ENCODE measurements around the gene GNAQ.
A peak's percentile ranks its signal among the peaks of the same experiment; 100 is the strongest.
"Not testable (repeated sequence)": the region's sequence is repeated elsewhere in the genome, so short reads cannot be mapped to it uniquely, and the experiment has no call there.

Gene GNAQ

DNA sequence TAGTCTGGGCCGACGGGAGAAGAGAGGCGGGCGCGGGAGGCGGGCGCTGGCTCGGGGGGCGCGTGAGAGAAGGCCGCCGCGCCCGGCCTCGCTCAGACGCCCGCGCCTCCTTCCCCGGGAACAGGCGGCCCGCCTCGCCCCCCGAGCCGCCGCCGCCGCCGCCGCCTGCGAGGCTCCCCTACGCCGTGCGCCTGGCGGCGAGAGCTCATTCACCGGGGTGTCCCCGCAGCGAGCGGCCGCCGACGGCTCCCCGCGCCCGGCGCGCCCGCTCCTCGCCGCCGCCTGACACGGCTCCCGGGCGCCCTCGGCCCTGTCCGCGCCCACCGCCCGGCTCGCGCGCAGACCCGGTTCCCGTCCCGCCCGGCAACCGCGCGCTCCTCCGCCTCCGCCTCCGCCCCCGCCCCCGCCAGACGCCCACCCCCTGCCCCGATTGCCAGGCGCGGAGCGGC lies at the start of gene GNAQ:
Gene GNAQ, minus strand, starts transcription at position 368 of the 449 bp plus-strand sequence. CDS start 576 bp downstream, outside the sequence.
- DNase-seq, result peak in 1 of 4 experiments; percentile 53

DNA sequence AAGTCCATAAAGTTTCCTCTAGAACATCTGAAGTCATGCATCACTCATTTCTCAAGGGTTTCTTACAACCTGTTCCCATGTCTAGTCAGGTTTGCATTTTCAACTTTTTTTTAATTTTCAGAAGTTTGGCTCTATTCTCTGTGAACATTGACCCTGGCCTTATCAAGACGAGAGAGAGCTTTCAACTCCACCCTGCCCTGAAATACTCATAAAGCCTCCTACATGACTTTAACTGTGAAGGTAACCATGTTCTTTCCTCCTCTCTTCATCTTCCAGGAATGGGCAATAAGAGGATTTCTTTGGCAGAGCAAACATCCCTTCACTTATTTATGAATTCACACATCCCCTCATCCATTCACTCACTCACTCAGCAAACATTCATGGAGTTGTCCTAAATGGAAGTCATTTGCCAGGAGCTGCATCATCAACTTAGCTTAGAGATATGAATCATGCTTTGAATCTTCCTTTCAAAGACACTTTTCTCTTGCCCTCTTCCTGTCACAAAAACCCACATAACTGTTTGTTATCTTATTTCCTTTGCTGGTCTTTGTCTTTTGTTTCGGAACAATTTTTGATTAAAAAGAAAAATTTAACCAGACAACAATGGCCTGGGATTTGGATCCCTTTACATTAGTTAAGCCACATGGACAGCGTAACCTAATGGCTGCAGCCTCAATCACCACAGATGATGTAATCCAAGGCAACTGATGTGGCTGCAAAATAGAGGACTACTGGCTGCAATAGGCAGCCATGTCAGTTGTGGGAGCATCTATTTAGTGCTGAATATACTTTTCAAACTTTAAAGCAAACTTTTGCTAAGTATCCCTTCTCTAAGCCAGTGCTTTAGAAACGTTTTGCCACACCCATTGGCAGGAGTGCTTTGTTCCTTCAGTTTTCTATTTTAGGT lies 43.0 kb upstream of the GNAQ start:
- no peak for DNase-seq

DNA sequence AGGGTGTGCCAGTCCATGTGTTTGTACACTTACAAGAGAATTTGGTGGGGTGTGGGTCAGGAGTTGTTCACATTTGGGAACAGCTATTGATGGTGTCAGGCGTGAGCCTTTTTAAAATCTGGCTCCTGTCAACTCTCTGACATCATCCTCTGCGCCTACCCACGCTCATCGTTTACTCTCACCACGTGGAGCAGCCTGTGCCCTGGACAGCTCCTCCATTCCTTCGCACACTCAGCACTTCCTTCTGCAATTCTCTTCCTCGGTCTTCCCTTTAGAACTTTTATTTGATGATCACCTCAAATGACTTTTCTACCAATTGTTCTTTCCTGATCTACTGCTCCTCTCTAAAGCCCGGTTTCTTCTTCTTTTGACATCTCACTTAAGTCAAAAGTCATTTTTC lies 42.1 kb upstream of the GNAQ start:
- no peak for DNase-seq

DNA sequence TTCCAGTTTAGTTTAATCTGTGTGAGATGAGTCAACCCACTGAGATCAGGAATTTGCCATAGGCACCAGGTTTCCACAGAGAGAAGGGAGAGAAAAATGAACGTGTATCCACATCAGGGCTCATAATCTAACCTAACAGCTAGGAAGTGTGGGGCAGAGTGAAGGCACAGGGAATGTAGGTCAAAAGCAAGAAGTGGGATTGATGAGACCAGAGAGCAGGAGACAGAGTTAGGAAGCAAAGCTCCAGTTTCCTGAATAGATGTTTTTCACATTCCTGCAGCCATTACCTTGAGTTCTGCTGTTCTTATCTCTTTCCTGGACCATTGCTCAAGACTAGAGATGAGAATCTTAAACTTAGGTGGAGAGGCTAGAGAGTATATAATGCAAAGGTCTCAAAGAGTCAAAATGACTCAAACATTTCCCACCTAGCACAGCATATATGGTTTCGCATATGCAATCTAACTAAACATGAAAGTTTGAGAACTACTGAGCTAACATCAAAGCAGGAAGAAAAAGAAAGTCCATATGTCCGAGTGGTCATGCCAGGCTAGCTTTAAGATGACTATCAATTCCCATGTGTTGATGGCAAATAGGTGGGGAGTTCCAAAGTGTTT lies 41.1 kb upstream of the GNAQ start:
- DNase-seq, result no peak

DNA sequence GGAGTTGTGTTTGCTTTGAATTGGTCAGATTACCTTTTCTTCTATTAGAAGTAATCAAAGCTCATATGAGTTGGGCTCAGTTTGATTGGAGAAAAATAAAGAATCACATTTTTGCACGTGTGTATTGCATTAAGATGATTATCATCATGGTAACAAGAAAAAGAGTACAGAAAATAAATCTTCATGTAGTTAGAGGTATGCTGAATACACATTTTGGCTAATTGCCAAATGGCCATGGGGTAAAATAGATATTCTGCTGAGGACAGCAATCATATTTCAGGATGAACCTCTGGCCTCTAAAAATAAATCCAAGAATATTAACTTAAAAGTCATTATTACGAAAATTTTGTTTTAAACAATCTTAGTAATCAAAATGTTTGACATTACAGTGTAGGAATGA lies 38.9 kb upstream of the GNAQ start:
- DNase-seq, result no peak

DNA sequence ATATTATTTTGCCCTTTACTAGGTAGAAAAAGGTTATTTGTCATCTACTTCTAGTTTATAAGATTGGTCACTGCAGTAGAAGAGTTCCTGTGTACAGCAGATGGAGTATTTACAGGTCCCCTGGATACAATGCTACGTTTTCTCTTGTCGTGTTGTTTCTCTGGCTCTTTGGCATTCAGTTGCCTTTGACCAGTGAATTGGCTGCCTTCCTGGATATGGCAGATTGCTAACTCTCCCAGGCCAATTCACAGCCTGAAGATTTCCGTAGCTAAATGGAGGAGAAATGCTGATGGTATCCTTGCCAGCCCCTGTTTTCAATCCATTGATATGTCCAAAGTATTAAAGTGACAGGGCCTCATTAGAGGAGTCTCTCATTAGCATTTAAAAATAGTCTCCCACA lies 32.5 kb upstream of the GNAQ start:
- no peak for DNase-seq

DNA sequence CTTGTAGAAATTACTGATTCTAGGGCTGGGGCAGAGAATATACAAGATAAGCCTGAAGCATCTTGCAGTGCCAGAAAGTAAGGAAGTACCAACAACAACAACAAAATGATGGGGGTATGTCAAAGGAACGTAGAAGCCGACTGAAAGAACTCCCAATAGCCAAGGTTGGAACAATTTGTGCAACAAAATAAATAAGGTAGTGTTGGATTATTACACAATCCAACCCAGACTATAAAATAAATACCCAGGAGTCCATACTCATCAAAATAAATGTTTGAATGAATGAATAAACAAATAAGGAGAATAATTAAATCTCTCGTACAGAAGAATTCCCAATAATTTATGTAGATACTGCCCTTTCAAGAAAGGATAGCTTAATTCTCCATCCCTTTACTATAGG lies 31.1 kb upstream of the GNAQ start:
- no peak for DNase-seq

DNA sequence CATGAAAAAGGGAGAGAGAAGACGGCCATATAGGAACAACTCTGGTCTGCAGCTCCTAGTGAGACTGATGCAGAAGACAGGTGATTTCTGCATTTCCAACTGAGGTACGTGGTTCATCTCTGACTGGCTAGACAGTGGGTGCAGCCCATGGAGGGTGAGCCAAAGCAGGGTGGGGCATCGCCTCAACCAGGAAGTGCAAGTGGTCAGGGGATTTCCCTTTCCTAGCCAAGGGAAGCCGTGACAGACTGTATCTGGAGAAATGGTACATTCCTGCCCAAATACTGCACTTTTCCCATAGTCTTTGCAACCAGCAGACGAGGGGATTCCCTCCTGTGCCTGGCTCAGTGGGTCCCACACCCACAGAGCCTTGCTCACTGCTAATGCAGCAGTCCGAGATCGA lies 22.6 kb upstream of the GNAQ start:
- not testable (repeated sequence) for DNase-seq

DNA sequence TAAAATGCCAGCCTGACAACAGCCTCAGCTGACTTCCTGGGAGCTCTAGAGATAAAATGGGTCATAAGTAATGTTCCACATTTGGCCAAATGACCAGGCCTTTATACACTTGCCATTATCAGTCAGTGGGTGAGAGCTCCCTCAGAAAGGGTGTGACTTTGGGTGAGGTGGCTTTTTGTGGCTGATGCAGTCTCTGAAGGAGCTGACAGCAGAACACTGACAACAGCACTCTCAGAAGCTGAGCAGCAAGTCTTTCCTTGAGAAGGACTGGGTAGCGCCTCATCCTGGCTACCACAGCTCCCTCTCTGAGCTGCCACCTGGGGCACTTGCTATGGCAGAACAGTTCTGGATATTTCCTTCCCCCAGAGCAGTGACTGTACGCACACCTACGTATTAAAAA lies 22.0 kb upstream of the GNAQ start:
- DNase-seq, result no peak

DNA sequence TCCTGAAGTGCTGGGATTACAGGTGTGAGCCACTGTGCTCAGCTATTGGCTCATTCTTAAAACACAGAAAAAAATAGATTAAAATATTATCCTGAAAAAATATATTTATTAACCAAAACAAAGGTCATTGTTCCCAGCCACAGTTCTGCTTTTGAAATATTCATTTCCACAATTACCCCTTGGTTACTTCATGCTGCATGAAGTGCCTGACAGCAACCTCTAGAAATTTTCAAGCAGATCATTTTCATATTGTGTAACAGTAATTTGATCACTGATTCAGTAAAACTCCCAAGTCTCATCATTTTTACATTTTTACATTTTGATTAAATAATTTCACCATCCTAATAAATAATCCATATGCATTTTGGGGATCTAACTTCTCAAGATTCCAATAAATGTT lies 18.8 kb upstream of the GNAQ start:
- no peak for DNase-seq

DNA sequence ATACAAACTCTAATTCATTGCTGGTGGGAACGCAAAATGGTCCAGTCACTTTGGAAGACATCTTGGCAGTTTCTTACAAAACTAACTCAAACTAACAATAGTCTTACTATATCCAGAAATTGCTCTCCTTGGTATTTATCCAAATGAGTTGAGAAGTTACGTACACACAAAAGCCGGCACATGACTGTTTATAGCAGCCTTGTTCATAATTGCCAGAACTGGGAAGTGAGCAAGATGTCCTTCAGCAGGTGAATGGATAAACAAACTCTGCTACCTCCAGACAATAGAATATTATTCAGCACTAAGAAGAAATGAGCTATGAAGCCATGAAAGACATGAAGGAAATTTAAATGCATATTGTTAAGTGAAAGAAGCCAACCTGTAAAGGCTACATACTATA lies 17.9 kb upstream of the GNAQ start:
- no peak for DNase-seq

DNA sequence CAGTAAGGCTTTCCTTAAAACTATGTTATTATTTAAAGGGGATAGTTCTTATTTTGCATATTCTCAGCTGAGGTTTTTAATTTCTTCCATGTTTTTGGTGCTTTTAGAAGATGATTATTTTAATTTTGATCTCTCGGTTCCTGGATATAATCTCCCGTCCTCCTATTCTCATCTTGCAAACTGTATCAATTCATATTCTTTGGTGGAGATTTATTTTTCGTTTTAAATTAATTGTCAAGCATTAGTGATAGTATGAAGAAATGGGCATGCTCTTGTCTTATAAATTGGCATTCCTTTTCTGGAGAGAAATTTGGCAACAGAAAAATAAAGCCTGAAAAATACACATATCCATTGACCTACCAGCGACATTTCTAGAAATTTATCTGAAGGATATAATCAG lies 15.5 kb upstream of the GNAQ start:
- no peak for DNase-seq

DNA sequence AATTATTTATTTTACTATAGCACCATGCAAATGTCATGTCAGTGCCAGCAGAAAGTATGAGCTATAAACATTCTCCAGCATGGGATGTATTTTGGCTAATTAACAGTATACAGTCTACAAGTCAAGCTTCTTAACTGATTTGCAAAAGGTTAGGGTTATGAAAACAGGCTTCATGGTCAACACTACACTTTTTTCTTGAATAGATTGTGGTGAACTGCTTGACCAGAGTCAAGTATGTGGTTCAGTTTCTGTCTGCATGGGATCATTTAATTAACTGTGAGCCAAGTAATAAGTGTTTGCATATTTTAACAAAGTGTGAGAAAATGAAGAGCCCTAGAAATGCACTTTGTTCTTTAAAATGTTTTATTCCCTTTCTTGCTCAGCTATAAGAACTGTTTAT lies 14.5 kb upstream of the GNAQ start:
- no peak for DNase-seq

DNA sequence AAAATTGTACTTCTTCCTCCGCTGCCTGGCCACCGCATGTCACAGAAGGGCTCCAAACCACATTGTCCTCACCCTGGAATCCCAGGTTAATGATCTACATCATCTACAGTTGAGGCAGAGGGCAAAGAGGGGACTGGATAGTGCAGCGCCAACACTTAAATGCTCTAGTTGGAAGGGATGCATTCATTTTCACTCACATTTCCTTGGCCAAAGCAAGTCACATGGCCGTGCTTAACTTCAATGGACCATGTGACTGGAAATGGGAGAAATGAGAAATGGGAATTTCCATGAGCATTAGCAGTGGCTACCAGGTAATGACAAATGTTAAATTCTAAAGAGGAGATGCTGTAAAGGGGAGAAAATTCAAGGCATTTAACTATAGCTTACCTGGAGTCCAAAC lies 13.3 kb upstream of the GNAQ start:
- no peak for DNase-seq

DNA sequence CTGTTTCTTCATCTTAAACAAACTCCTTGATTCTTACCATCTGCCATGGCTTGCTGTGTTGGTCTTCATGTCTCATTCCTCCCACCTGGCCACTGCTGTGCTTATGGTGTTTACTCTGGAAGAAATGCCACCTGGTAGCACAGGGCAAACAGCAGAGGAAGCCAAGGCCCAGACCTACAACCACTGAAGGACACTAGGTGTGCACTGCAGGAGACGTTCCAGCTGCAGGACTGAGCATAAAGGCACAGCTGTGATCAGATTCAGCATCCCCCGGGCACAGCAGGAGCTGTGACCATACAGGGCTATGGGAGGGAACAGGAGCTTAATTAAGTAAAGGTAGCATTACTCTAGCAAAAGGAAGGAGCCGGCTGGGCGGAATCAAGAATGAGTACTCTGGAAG lies 12.6 kb upstream of the GNAQ start:
- no peak for DNase-seq

DNA sequence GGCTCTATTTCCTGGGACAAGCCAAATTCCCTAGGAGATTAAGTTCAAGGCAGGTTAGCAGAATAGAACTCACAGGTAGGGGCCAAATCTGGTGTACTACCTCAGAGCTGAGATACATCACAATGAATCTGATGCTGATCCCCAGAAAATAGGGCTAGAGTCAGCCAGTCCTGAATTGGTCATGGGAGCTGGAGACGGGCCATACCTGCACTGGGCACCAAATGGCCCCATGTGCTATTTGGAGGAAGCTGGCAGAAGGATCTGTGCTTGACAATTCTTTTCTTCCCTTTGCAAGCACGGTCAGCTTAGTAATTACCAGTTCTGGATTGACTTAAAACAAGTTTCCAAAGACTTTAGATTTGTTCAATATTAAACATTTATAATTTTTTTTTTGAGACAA lies 10.4 kb upstream of the GNAQ start:
- DNase-seq, result no peak

DNA sequence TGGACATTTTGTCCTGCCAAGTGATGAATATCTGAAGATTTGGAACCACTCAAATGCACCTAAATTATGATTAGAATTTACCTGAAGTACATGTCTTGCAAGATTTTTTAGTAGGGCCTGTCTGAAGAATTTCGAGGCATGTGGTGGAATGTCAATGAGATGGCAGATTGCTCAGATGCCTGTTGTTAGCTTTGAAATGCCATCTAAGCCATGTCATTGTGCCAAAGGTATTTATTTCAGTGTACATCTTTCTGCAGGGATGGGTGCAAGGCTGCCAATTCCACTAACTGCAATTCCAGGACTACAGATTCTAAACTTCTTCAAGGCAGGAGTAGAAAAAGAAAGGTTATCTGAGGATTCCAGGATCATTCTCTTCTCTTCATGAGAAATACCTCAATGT lies 9.1 kb upstream of the GNAQ start:
- no peak for DNase-seq

DNA sequence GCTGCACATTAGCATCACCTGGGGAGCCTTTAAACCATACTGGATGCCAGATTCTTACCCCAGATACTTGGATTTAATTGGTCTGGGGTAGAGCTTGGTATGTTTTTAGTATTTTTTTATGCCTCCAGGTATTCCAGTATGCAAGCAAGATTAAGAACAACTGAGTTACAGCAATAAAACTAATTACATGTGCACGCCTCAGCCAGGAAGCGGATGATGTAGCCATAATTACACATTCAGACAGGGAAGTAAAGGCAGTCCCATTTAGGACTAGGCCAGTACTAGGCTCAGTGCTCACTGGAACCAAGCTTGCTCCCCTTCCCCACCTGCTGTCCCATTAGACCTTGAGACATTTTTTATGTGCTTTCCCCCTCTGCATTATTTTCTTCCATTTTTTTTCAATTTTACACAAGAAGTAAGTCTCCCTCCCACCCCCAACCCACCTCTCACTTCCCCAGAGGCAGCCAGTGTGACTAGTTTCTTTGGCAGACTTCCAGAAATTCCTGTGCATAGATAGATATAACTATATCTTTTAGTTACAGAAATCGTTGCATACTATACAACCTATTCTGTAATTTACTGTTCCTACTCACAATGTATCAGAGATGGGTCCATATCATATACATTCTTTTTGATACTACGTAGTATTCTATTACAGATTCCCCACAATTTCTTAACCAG lies 7.1 kb upstream of the GNAQ start:
- no peak for DNase-seq

DNA sequence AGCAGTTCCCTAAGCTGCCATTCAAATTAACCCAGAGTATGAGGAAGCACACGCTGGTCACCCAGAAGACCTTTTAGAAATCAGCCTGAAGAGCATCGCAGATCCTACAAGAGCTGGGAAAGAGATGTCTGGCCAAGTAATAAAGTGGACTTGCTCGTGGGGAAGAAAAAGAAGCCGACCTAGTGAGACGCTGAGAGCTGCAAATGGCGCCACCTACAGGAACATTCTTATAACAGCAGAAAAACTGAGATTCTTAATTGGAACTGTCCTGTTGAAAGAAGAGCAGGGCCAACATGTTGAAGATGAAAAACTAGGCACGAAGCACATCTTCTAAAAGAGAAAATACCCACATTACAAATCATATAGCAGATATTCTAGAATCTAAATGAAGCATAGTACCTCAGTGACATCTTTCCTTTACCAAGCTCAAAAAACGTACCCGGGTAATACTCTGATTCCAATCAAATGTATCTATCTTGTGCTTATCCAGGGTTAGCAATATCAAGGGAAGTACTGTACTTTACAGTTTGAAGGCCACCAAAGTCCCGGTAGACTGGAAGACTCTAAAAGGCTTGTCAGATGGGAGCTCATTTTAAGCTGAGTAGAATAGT lies 3.9 kb upstream of the GNAQ start:
- DNase-seq, result peak in 2 of 4 experiments; percentile 5 to 10

DNA sequence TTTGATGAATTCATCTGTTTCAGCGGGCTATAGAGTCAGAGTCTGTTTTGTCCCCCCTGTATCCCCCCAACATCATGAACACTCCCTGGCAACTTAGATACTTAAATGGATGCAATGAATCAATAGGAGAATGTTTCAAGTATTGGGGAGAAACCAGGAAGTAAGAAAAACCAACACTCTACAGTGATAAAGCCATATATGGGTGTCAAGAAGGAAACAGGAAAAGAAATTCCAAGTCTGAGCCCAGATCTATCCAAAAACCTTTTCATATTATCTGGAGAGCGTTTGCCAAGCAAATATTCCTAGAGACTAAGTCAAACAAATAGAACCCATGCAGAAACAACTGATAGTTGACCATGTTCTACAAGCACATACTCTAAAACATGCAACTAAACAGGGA lies 2.3 kb upstream of the GNAQ start:
- DNase-seq, result no peak

DNA sequence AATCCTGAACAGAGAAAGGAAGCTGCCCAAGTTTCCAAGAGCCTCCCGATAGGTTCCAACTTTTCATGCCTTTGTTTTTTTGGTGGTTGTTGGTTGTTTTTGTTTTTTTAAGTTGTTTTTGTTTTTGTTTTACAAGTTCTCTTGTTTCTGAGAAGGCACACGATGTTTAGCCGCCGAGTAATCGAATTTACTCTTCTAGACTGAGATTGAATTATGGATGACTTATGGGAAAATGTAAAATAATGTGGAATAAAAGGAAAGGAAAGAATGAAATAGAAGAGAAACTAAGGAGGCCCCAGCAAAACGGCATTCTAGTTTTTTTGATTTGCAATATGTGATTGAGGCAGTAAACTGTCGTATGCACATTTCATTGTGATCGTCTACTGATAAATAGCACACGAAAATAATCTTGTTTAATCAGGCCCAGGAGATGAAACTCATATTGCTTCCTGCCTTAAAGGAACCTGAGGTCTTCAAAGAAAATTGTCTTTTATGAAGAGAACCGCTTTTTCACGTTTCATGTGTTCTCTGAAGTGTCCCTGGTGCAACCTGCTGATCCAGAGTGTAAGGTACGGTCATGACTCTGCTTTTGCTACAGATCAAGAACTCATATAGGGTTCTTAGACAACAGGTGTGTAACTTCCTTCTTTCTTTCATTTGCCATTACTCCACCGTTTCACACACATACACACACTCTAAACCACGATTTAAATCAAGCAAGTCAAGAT lies 1.3 kb upstream of the GNAQ start:
- no peak for DNase-seq

DNA sequence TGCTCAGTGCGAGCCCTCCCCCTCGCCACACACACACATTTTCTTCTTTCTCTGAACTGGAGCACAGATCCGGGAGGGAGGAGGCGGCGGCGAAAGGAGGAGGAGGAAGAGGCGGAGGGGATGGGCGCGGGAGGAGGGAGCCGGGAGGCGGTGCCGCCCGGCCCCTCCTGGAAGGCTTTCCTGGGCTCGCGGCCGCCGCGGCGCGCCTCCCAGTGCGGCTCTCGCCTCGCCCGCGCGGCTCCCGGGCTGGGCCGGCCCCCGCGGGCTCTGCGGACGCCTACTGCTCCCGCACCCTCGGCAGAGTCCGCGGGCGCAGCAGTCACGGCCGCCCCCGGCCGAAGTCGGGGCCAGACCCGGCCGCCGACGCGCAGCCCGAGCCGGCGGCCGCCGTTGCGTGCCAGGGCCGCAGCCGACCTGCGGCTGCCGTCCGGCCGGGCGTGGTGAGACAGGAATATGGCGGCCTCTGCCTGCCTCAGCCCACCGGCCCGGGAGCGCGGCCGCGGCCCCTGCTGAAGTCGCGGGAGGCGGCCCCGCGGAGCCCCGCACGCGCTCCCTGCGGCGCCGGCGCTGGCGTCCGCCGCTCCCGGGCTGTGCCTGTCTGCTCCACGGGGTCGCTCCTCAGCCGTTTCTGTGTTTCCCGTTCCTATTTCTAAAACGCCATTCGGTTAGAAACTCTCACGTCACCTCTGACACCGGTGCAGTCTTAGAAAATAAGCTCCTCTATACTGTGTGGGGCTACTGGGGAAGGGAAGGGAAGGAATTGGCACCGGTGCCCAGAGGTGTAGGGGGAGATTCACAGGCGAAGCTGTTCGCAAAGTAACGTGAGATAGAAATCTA lies 500 bp upstream of the GNAQ start:
- peak; percentile 16 to 39 (median 28) for DNase-seq
